Activated CD4-positive, alpha-beta T cell treated with anti-CD3 and anti-CD28 coated beads for 36 hours (primary cell): Measurements from ENCODE around the gene PALM2AKAP2. TPM values are rescaled to one million over a fixed set of nuclear protein-coding genes. Genes with fewer than 3 reads are reported as not detected.

Experiments
- ATAC-seq: fragments of 200-7000 bp; cut with Tn5 transposase; one replicate; pipeline ENCODE4 v1.10.0; 2021; ENCODE audit warnings: mild to moderate bottlenecking, moderate library complexity
- CTCF ChIA-PET: fragments of 350-600 bp; sonication (Branson Sonifier 250); formaldehyde crosslinking; loops from one replicate; lab custom pipeline; 2021; ENCODE audit warnings: antibody characterized with exemption; lab: Charles Lee
- POLR2A ChIA-PET: fragments of 350-600 bp; sonication (Branson Sonifier 250); formaldehyde crosslinking; loops from one replicate; lab custom pipeline; 2021; ENCODE audit warnings: antibody characterized with exemption, inconsistent platforms; lab: Charles Lee
- DNase-seq: peaks from one replicate; pipeline ENCODE4 v3.0.0-alpha.2; 2020
- H3K27ac Mint-ChIP-seq: one replicate; pipeline ENCODE4 v1.8.0; 2021; ENCODE audit warnings: mixed read lengths
- H3K27me3 Mint-ChIP-seq: one replicate; pipeline ENCODE4 v1.8.0; 2021; ENCODE audit warnings: mixed read lengths
- H3K36me3 Mint-ChIP-seq: one replicate; pipeline ENCODE4 v1.8.0; 2021; ENCODE audit warnings: low read depth, mixed read lengths
- H3K4me1 Mint-ChIP-seq: one replicate; pipeline ENCODE4 v1.8.0; 2021; ENCODE audit warnings: mixed read lengths
- H3K4me3 Mint-ChIP-seq: one replicate; pipeline ENCODE4 v1.8.0; 2021; ENCODE audit warnings: mild to moderate bottlenecking, moderate library complexity, mixed read lengths
- H3K9me3 Mint-ChIP-seq: one replicate; pipeline ENCODE4 v1.8.0; 2021; ENCODE audit warnings: low read depth, mixed read lengths
- intact Hi-C, 2 experiments: fragments of 100-400 bp; cut with DNase I in 1 of 2; cut with micrococcal nuclease in 1 of 2; formaldehyde crosslinking; loops; one replicate each; pipeline versions ENCODE4 v1.14.2 to v1.15.1; 2022 to 2024; cut with DNase I, micrococcal nuclease
- total RNA-seq, 2 experiments: library from RNA; stranded (reverse); gene quantifications; one replicate each; pipeline ENCODE4 v1.2.3, GENCODE V29; 2021

The PALM2AKAP2 gene
- total RNA-seq, 2 experiments from 2014 or later, result 0.39 to 1.0 TPM

DNA sequence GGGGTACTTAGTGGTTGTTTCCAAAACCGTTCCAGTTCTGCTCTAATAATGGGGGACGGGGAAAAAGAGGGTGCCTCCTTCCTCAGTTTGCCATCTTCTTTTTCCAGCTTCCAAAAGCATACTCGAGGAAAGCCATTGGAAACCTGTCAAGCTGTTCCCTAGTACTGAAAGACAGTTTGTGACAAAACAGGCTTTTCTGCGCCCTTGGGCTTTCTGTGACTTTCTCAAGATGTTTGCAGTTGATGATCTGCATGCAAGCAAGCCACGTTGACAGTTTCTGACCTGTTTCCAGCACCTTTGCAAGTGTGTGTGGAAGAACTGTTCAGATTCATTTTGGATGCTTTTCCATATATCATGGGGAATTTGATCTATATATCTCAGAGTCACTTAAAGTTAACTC is 26.7 kb upstream of the PALM2AKAP2 start:
- H3K36me3 Mint-ChIP-seq, result no peaks in the 10 kb centered on the region
- DNase-seq (no peak), ATAC-seq (no peak)

DNA sequence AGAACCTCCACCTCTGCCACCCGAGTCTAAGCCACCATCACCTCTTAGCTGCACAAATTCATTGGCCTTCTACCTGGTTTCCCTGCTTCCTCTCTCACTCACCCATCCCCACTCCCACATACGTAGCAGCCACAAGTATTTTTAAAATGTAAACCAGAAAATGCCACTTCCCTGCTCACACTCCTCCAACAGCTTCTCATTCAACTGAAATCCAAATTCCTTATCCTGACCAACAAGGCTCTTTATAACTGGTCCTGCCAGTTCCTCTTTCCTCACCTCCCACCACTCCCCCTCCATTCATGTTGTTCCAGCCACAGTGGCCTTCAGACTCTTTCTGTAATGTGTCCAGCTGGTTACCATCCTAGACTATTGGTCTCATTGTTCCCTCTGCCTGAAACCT is 25.0 kb upstream of the PALM2AKAP2 start:
- DNase-seq, result no peak
- no peak for ATAC-seq
- ChIA-PET POLR2A (no interaction called here), CTCF (no interaction called here)
- intact Hi-C loops, result no loop called here
- Mint-ChIP-seq H3K27me3 (peaks cover 16% of the 10 kb centered on the region), H3K9me3 (no peaks in the 10 kb centered on the region), H3K4me3 (no peak overlapping the region), H3K4me1 (no peaks in the 10 kb centered on the region), H3K36me3 (no peaks in the 10 kb centered on the region), H3K27ac (no peak overlapping the region)

More for the DNA sequence above, 26.7 kb upstream of the PALM2AKAP2 start:
- Mint-ChIP-seq H3K4me1 (no peaks in the 10 kb centered on the region), H3K27me3 (peaks cover 12% of the 10 kb centered on the region), H3K9me3 (no peaks in the 10 kb centered on the region), H3K4me3 (no peak overlapping the region), H3K27ac (no peak overlapping the region)
- intact Hi-C loops, result no loop called here
- CTCF ChIA-PET, result no interaction called here
- POLR2A ChIA-PET, result no interaction called here

DNA sequence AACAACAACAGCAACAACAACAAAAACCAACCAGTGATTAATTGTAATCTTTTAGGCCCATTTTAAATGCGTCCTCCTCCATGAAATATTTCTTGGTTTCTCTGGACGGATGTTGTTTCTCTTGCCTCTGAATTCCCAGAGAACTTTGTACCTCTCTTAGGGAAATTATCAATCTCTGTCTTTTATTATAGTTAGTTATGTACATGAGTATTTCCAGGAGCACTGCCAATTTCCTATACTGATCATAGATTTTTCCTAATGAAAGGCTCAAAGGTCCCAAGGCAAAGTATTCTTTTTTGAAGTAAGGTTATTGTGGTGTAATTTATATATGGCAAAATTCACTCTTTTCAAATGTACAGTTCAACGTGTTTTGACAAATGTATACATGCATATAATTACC is 20.4 kb upstream of the PALM2AKAP2 start:
- H3K36me3 Mint-ChIP-seq, result no peaks in the 10 kb centered on the region
- H3K27me3 Mint-ChIP-seq, result peaks cover 19% of the 10 kb centered on the region
- no peaks in the 10 kb centered on the region for H3K9me3 Mint-ChIP-seq
- POLR2A ChIA-PET, result no interaction called here
- no peak overlapping the region for H3K4me3 Mint-ChIP-seq
- no peaks in the 10 kb centered on the region for H3K4me1 Mint-ChIP-seq
- CTCF ChIA-PET, result no interaction called here
- DNase-seq, result no peak
- H3K27ac Mint-ChIP-seq, result no peak overlapping the region
- intact Hi-C loops, result no loop called here
- ATAC-seq, result no peak

DNA sequence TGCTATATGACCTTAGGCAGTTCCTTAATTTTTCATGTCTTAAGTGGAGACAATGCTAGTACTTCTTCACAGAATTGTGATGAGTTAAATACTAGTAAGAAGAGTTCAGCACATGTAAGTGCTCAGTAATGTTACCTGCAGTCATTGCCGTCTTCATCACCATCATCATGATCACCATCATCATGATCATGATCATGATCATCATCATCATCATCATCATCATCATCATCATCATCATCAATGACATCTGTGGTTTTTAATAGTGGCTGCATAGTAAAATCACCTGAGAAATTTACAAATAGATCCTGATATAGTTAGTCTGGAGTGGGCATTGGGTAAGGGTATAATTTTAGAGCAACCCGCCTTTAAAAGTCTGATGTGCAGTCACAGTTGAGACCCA is 14.7 kb upstream of the PALM2AKAP2 start:
- ChIA-PET CTCF (no interaction called here), POLR2A (no interaction called here)
- H3K27me3 Mint-ChIP-seq, result peaks cover 26% of the 10 kb centered on the region
- ATAC-seq, result no peak
- no peaks in the 10 kb centered on the region for H3K36me3 Mint-ChIP-seq
- H3K4me1 Mint-ChIP-seq, result no peaks in the 10 kb centered on the region
- intact Hi-C loops, result no loop called here
- no peak overlapping the region for H3K27ac Mint-ChIP-seq
- no peak overlapping the region for H3K4me3 Mint-ChIP-seq
- no peaks in the 10 kb centered on the region for H3K9me3 Mint-ChIP-seq
- no peak for DNase-seq

DNA sequence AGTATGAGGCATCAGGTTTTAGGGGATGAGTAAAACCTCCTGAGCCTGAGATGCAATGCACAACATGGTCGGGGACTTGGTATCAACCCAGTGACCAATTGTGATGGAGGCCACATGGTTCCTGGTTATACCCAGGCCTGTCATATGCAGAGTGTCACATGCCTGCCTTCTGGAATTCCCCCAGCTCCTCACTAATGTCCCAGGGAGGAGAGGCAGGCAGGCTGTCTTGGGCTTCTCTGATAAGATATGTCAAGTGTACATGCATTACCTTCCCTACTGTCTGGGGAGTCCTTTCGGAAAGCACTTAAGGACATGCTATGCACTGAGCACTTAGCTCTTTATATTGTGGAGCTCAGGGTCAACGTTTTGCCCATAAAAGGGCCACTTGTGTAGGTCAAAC is 14.2 kb upstream of the PALM2AKAP2 start:
- no peak overlapping the region for H3K4me3 Mint-ChIP-seq
- ATAC-seq, result no peak
- intact Hi-C loops, result no loop called here
- no peak overlapping the region for H3K27ac Mint-ChIP-seq
- CTCF ChIA-PET, result no interaction called here
- no peaks in the 10 kb centered on the region for H3K9me3 Mint-ChIP-seq
- H3K4me1 Mint-ChIP-seq, result no peaks in the 10 kb centered on the region
- POLR2A ChIA-PET, result no interaction called here
- H3K36me3 Mint-ChIP-seq, result no peaks in the 10 kb centered on the region
- peaks cover 26% of the 10 kb centered on the region for H3K27me3 Mint-ChIP-seq
- DNase-seq, result no peak

DNA sequence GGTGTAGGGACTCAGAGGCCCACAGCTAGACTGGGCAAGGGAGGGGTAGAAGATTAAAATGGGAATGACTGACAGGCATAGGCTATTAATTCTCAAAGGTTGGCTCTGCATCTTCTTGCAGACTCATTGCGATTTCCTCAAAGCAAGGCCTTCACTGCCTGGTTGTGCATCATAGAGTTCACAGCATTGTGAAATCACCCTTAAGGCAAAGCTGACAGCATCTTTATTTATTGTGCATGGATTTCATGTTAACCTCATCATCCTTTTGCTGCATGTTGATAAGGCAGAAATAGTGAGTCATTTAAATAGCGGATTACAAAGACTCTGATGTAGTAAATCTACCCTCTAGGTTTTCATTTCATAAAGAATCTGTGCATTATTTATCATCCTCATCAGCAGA is 13.6 kb upstream of the PALM2AKAP2 start:
- CTCF ChIA-PET, result no interaction called here
- Mint-ChIP-seq H3K27me3 (peaks cover 30% of the 10 kb centered on the region), H3K4me3 (no peak overlapping the region), H3K4me1 (no peaks in the 10 kb centered on the region), H3K9me3 (no peaks in the 10 kb centered on the region), H3K36me3 (no peaks in the 10 kb centered on the region), H3K27ac (no peak overlapping the region)
- DNase-seq (no peak), ATAC-seq (no peak)
- POLR2A ChIA-PET, result no interaction called here
- intact Hi-C loops, result no loop called here

DNA sequence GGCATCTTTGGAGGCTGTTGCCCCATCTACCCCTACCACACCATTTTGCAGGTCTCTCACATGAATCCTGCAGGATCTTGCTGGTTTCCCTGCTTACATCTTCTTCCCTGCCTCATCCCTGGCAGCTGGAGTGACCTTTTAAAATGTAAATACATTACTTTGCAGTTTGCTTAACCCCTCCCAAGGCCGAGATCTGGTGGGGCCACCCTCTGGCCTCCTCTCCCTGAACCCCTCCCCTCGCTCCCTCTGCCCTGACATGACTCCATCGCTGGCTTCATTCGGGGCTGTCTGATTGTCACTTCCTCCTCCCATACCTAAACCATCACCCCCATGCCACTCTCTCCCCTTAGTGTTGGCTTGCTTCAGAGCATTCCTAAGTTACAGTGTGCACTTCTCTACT is 12.6 kb upstream of the PALM2AKAP2 start:
- no peaks in the 10 kb centered on the region for H3K36me3 Mint-ChIP-seq
- intact Hi-C loops, result no loop called here
- peaks cover 32% of the 10 kb centered on the region for H3K27me3 Mint-ChIP-seq
- no peak overlapping the region for H3K27ac Mint-ChIP-seq
- no peak overlapping the region for H3K4me3 Mint-ChIP-seq
- CTCF ChIA-PET, result no interaction called here
- ATAC-seq (no peak), DNase-seq (no peak)
- H3K9me3 Mint-ChIP-seq, result no peaks in the 10 kb centered on the region
- H3K4me1 Mint-ChIP-seq, result no peaks in the 10 kb centered on the region
- POLR2A ChIA-PET, result no interaction called here

DNA sequence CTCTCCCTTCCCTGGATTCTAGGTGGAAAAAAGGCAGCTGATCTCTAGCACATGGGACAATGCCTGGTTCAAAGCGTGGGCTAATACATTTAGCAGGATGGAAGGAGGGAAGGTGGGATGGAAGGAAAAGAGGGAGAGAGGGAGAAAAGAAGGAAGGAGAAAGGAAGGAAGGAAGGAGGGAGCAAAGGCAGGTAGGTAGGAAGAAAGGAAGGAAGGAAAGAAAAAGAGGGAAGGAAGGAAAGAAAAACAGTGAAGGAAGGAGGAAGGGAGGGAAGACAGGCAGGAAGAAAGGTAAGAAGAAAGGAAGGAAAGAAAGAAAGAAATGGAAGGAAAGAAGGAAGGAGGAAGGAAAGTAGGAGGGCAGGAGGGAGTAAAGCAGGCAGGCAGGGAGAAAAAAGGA is 12.2 kb upstream of the PALM2AKAP2 start:
- no peaks in the 10 kb centered on the region for H3K4me1 Mint-ChIP-seq
- DNase-seq (no peak), ATAC-seq (no peak)
- POLR2A ChIA-PET, result no interaction called here
- no peaks in the 10 kb centered on the region for H3K36me3 Mint-ChIP-seq
- CTCF ChIA-PET, result interaction anchor here (1.1 kb wide), 1 partner anchor 16 kb away, joined by 4 read pairs; no protein-coding TSS in a partner anchor
- H3K9me3 Mint-ChIP-seq, result no peaks in the 10 kb centered on the region
- intact Hi-C loops, result no loop called here
- H3K27ac Mint-ChIP-seq, result no peak overlapping the region
- peaks cover 32% of the 10 kb centered on the region for H3K27me3 Mint-ChIP-seq
- no peak overlapping the region for H3K4me3 Mint-ChIP-seq

DNA sequence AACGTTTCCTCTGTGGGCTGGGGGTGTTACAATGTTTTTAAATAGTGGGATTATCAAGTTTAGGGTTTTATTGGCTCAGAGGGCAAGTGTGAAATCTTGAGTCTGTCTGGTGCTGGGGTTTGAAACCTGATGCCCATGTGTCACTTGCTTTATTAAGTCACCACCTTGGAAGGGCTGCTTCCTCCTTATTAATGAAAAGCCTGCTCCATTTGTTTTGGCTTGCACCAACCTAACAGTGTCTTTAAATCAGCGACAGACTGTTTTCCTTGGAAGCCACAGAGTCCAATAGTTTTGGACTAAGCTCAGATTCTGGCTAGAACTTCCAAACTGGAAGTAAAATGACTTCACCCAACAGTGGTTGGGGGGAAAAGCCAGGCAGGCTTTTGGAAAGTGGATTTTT is 10.7 kb upstream of the PALM2AKAP2 start:
- Mint-ChIP-seq H3K27me3 (peaks cover 29% of the 10 kb centered on the region), H3K27ac (no peak overlapping the region), H3K36me3 (no peaks in the 10 kb centered on the region), H3K4me3 (no peak overlapping the region), H3K4me1 (no peaks in the 10 kb centered on the region), H3K9me3 (no peaks in the 10 kb centered on the region)
- ChIA-PET POLR2A (no interaction called here), CTCF (no interaction called here)
- DNase-seq (no peak), ATAC-seq (no peak)
- intact Hi-C loops, result no loop called here

DNA sequence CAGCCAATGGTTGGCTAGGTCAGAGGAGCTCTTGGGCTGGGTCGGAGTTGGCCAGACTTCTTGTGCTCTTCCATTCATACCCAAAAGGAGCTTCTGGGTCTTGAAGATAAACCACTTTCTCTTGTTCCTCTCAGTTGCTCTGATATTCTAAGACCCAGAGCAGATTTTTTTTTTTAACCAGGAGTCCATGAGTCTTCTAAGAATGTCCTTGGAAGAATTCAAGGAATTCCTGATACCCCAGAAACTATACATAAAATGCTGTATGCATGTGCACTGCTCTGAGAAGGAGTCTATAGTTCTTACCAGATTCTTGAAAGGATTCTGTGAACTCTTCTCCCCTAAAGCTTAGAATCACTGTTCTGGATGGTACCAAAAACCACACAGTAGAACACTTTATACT is 9.9 kb upstream of the PALM2AKAP2 start:
- Mint-ChIP-seq H3K9me3 (no peaks in the 10 kb centered on the region), H3K4me1 (no peaks in the 10 kb centered on the region), H3K27me3 (peaks cover 30% of the 10 kb centered on the region), H3K4me3 (no peak overlapping the region), H3K36me3 (no peaks in the 10 kb centered on the region), H3K27ac (no peak overlapping the region)
- intact Hi-C loops, result no loop called here
- CTCF ChIA-PET, result no interaction called here
- POLR2A ChIA-PET, result no interaction called here
- no peak for DNase-seq
- ATAC-seq, result no peak

DNA sequence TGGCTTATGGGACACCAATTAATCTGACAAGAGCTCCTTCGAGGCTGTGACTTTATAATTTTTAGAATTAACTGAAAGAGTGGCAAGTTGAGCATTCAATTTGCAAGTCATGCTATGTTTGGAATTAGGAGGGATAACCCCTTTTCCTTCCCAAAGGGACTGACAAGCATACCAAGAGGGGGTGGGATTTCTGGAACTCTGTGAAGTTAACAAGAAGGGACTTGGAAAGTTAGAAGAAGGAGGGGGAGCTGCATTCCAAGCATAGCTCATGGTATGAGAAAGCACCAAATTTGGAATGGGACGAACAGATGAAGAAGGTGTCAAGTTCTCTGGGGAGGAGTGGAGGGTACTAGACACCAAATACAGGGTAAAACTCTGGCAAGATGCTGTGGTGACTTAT is 8.9 kb upstream of the PALM2AKAP2 start:
- intact Hi-C loops, result no loop called here
- ATAC-seq, result no peak
- Mint-ChIP-seq H3K36me3 (no peaks in the 10 kb centered on the region), H3K4me3 (no peak overlapping the region), H3K27ac (no peak overlapping the region), H3K9me3 (no peaks in the 10 kb centered on the region), H3K4me1 (no peaks in the 10 kb centered on the region), H3K27me3 (peaks cover 30% of the 10 kb centered on the region)
- POLR2A ChIA-PET, result no interaction called here
- no peak for DNase-seq
- CTCF ChIA-PET, result no interaction called here

DNA sequence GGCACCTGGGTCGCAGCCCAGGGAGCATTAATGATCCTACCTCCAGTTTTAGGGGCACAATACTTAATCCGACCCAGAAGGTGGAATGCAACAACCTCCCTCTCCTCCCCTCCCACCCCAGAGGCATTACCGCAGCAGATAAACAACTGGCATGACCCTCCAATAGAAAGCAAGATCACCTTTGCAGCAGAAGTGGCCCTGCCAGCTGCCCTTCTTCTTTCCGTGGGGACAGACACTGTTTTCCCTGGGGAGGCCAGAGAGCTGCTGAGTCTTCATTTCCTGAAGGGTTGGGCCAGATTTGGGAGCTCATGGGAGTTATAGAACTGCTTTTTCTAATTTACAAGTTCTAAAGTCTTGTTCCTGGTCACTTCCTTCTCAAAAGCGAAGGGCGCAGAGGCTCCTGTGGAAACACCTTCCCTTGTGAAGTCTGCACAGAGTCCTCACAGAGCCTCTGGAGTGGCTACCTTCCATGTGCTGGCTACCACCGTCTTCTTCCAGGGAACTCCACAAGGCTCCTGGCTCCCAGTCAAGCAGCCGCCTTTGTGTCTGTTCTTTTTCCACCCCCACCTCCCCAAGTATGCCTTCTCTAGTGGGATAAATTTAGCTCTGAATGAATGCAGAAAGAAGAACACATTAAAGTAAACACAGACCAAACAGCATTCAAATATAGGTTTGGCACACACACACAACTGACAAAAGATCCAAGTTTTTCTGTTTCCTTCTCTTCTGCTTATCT is 8.0 kb upstream of the PALM2AKAP2 start:
- Mint-ChIP-seq H3K4me1 (no peaks in the 10 kb centered on the region), H3K27me3 (peaks cover 28% of the 10 kb centered on the region), H3K27ac (no peak overlapping the region), H3K36me3 (no peaks in the 10 kb centered on the region), H3K9me3 (no peaks in the 10 kb centered on the region), H3K4me3 (no peak overlapping the region)
- ChIA-PET POLR2A (no interaction called here), CTCF (interaction anchor here (0.6 kb wide), 1 partner anchor 145 kb away, joined by 3 read pairs; no protein-coding TSS in a partner anchor)
- ATAC-seq (no peak), DNase-seq (no peak)
- intact Hi-C loops, result no loop called here
